Ectodermal cell (in vitro differentiated cells): ENCODE measurements around the gene SPATA3.
"Not testable (repeated sequence)": the region's sequence is repeated elsewhere in the genome, so short reads cannot be mapped to it uniquely, and the experiment has no call there.

ENCODE experiments used
- H3K27ac ChIP-seq: 2 replicates; pipeline ENCODE4 v1.7.0; 2013; ENCODE audit warnings: mild to moderate bottlenecking, low read depth, low read length; ENCODE audit not compliant: insufficient read depth, poor library complexity, severe bottlenecking
- H3K27me3 ChIP-seq: 2 replicates; pipeline ENCODE4 v1.7.0; 2013; ENCODE audit warnings: mild to moderate bottlenecking, low read length; ENCODE audit not compliant: insufficient read depth, control insufficient read depth, poor library complexity, severe bottlenecking
- H3K36me3 ChIP-seq: one replicate; pipeline ENCODE4 v1.7.0; 2013; ENCODE audit warnings: low read length; ENCODE audit not compliant: control insufficient read depth, insufficient read depth
- H3K4me1 ChIP-seq: one replicate; pipeline ENCODE4 v1.7.0; 2013; ENCODE audit warnings: low read length; ENCODE audit not compliant: control insufficient read depth, insufficient read depth
- H3K4me3 ChIP-seq: 2 replicates; pipeline ENCODE4 v1.7.0; 2013; ENCODE audit warnings: low read depth, low read length, control low read depth; ENCODE audit not compliant: insufficient read depth
- H3K9me3 ChIP-seq: 2 replicates; pipeline ENCODE4 v1.7.0; 2013; ENCODE audit warnings: mild to moderate bottlenecking, low read length, moderate library complexity; ENCODE audit not compliant: control insufficient read depth
- WGBS, 2 experiments: methylation state at CpG; one replicate each; pipeline ENCODE4 v1.1.7; 2013; ENCODE audit warnings: missing lambda C conversion rate in 2 of 2; 5-methylcytosine and 5-hydroxymethylcytosine counted together

The SPATA3 gene

GRCh38 chr2:231017231-231017598, 21.3 kb downstream of the SPATA3 start:
- Histone ChIP-seq H3K27ac (no peak overlapping the region), H3K9me3 (no peaks in the 10 kb centered on the region), H3K36me3 (no peaks in the 10 kb centered on the region), H3K4me3 (no peak overlapping the region), H3K27me3 (no peaks in the 10 kb centered on the region), H3K4me1 (no peaks in the 10 kb centered on the region)
- 84 to 89% methylated on average over 4 of the region's 4 CpGs for WGBS, 2 experiments

GRCh38 chr2:231018184-231018583, 22.3 kb downstream of the SPATA3 start:
- no peaks in the 10 kb centered on the region for H3K4me1 ChIP-seq
- H3K27me3 ChIP-seq = no peaks in the 10 kb centered on the region
- no peak overlapping the region for H3K4me3 ChIP-seq
- no peaks in the 10 kb centered on the region for H3K9me3 ChIP-seq
- WGBS, 2 experiments = 90 to 92% methylated on average over 3 of the region's 3 CpGs
- H3K27ac ChIP-seq = no peak overlapping the region
- no peaks in the 10 kb centered on the region for H3K36me3 ChIP-seq

GRCh38 chr2:231025059-231025458, 29.1 kb downstream of the SPATA3 start:
- H3K27ac ChIP-seq, H3K4me1 ChIP-seq, H3K27me3 ChIP-seq, H3K36me3 ChIP-seq, H3K4me3 ChIP-seq, H3K9me3 ChIP-seq: not testable (repeated sequence)
- 93 to 97% methylated on average over 3 of the region's 3 CpGs for WGBS, 2 experiments

GRCh38 chr2:231028889-231029288, 33.0 kb downstream of the SPATA3 start:
- H3K4me3 ChIP-seq = no peak overlapping the region
- no peak overlapping the region for H3K27ac ChIP-seq
- no peaks in the 10 kb centered on the region for H3K4me1 ChIP-seq
- no peaks in the 10 kb centered on the region for H3K36me3 ChIP-seq
- no peaks in the 10 kb centered on the region for H3K9me3 ChIP-seq
- H3K27me3 ChIP-seq = peaks cover 11% of the 10 kb centered on the region

GRCh38 chr2:231029563-231029962, 33.6 kb downstream of the SPATA3 start:
- Histone ChIP-seq H3K4me3 (no peak overlapping the region), H3K9me3 (no peaks in the 10 kb centered on the region), H3K27ac (no peak overlapping the region), H3K36me3 (no peaks in the 10 kb centered on the region), H3K4me1 (no peaks in the 10 kb centered on the region), H3K27me3 (peaks cover 17% of the 10 kb centered on the region)
- WGBS, 2 experiments = 82 to 91% methylated on average over 9 of the region's 9 CpGs

GRCh38 chr2:231030725-231031124, 34.8 kb downstream of the SPATA3 start:
- Histone ChIP-seq H3K36me3 (no peaks in the 10 kb centered on the region), H3K9me3 (no peaks in the 10 kb centered on the region), H3K4me1 (no peaks in the 10 kb centered on the region), H3K27me3 (peaks cover 29% of the 10 kb centered on the region), H3K4me3 (no peak overlapping the region), H3K27ac (no peak overlapping the region)
- 89% methylated on average over 3 of the region's 3 CpGs for WGBS, 2 experiments

- Histone ChIP-seq H3K27me3 (peaks cover 48% of the 10 kb centered on the region), H3K4me1 (no peaks in the 10 kb centered on the region), H3K9me3 (no peaks in the 10 kb centered on the region), H3K4me3 (no peak overlapping the region), H3K36me3 (no peaks in the 10 kb centered on the region), H3K27ac (no peak overlapping the region)
- 78 to 81% methylated on average over 5 of the region's 5 CpGs for WGBS, 2 experiments
Measured at GRCh38 chr2:231032575-231033140, 36.7 kb downstream of the SPATA3 start.

- Histone ChIP-seq H3K4me1 (no peaks in the 10 kb centered on the region), H3K27ac (no peak overlapping the region), H3K36me3 (no peaks in the 10 kb centered on the region), H3K9me3 (no peaks in the 10 kb centered on the region), H3K4me3 (no peak overlapping the region), H3K27me3 (peaks cover 54% of the 10 kb centered on the region)
- 82 to 89% methylated on average over 11 of the region's 11 CpGs for WGBS, 2 experiments
Measured at GRCh38 chr2:231033147-231034132, 37.5 kb downstream of the SPATA3 start.

- no peak overlapping the region for H3K4me3 ChIP-seq
- H3K36me3 ChIP-seq = no peaks in the 10 kb centered on the region
- no peaks in the 10 kb centered on the region for H3K9me3 ChIP-seq
- no peaks in the 10 kb centered on the region for H3K4me1 ChIP-seq
- WGBS, 2 experiments = 73 to 93% methylated on average over 3 of the region's 4 CpGs
- H3K27me3 ChIP-seq = peaks cover 63% of the 10 kb centered on the region
- H3K27ac ChIP-seq = no peak overlapping the region
Measured at GRCh38 chr2:231034291-231034882, 38.5 kb downstream of the SPATA3 start.

GRCh38 chr2:231036131-231036530, 40.2 kb downstream of the SPATA3 start:
- H3K9me3 ChIP-seq = no peaks in the 10 kb centered on the region
- H3K27ac ChIP-seq = no peak overlapping the region
- no peak overlapping the region for H3K4me3 ChIP-seq
- no peaks in the 10 kb centered on the region for H3K36me3 ChIP-seq
- WGBS, 2 experiments = 71 to 73% methylated on average over 4 of the region's 4 CpGs
- H3K27me3 ChIP-seq = peaks cover 80% of the 10 kb centered on the region
- no peaks in the 10 kb centered on the region for H3K4me1 ChIP-seq
